RPMI8226 (cell line): ENCODE measurements around the gene MLANA.
A peak's percentile ranks its signal among the peaks of the same experiment; 100 is the strongest.

ENCODE experiments used
- DNase-seq: peaks from one replicate; pipeline ENCODE4 v3.0.0-alpha.2; 2015

The MLANA gene

GRCh38 chr9:5890641-5891040 is at the start of gene MLANA:
Gene MLANA, plus strand, starts transcription at chr9:5890889. Its CDS starts 1,586 bp downstream, at chr9:5892475.
- DNase-seq: no peak

- DNase-seq: no peak
Measured at GRCh38 chr9:5841771-5842573, 48.7 kb upstream of the MLANA start.

- DNase-seq: no peak
Measured at GRCh38 chr9:5842929-5843793, 47.5 kb upstream of the MLANA start.

GRCh38 chr9:5843794-5844471 is 46.8 kb upstream of the MLANA start:
- DNase-seq: no peak

- no peak for DNase-seq
Measured at GRCh38 chr9:5845157-5845531, 45.5 kb upstream of the MLANA start.

GRCh38 chr9:5846096-5846495 is 44.6 kb upstream of the MLANA start:
- no peak for DNase-seq

- DNase-seq: no peak
Measured at GRCh38 chr9:5846501-5846921, 44.2 kb upstream of the MLANA start.

- no peak for DNase-seq
Measured at GRCh38 chr9:5848372-5848882, 42.3 kb upstream of the MLANA start.

GRCh38 chr9:5850724-5851122 is 40.0 kb upstream of the MLANA start:
- no peak for DNase-seq

GRCh38 chr9:5851445-5851844 is 39.2 kb upstream of the MLANA start:
- DNase-seq: no peak

- no peak for DNase-seq
Measured at GRCh38 chr9:5852987-5853386, 37.7 kb upstream of the MLANA start.

- DNase-seq: no peak
Measured at GRCh38 chr9:5853617-5854016, 37.1 kb upstream of the MLANA start.

- DNase-seq: no peak
Measured at GRCh38 chr9:5854063-5854790, 36.5 kb upstream of the MLANA start.

- DNase-seq: no peak
Measured at GRCh38 chr9:5857928-5858327, 32.8 kb upstream of the MLANA start.

GRCh38 chr9:5858833-5859232 is 31.9 kb upstream of the MLANA start:
- DNase-seq: no peak

- DNase-seq: no peak
Measured at GRCh38 chr9:5863092-5863746, 27.5 kb upstream of the MLANA start.

- no peak for DNase-seq
Measured at GRCh38 chr9:5864446-5864845, 26.2 kb upstream of the MLANA start.

GRCh38 chr9:5866272-5866671 is 24.4 kb upstream of the MLANA start:
- no peak for DNase-seq

- no peak for DNase-seq
Measured at GRCh38 chr9:5866685-5867084, 24.0 kb upstream of the MLANA start.

GRCh38 chr9:5868235-5868634 is 22.5 kb upstream of the MLANA start:
- no peak for DNase-seq

- peak; percentile 47 for DNase-seq
Measured at GRCh38 chr9:5869315-5870019, 21.2 kb upstream of the MLANA start.

- DNase-seq: no peak
Measured at GRCh38 chr9:5870020-5870339, 20.7 kb upstream of the MLANA start.
